Hepatic stellate cell (primary cell): Measurements from ENCODE around the gene RPSA.
A peak's percentile ranks its signal among the peaks of the same experiment; 100 is the strongest.
"Not testable (repeated sequence)": the region's sequence is repeated elsewhere in the genome, so short reads cannot be mapped to it uniquely, and the experiment has no call there.

Experiments used
- DNase-seq: peaks from one replicate; pipeline ENCODE4 v3.0.0; 2011; ENCODE audit warnings: low spot score

Gene RPSA

GRCh38 chr3:39419742-39420315, 13.3 kb downstream of the RPSA start:
- no peak for DNase-seq

GRCh38 chr3:39420543-39420942, 14.0 kb downstream of the RPSA start:
- no peak for DNase-seq

GRCh38 chr3:39423436-39423970, 17.0 kb downstream of the RPSA start:
- no peak for DNase-seq

- no peak for DNase-seq
Observed at GRCh38 chr3:39426312-39426711, 19.8 kb downstream of the RPSA start.

GRCh38 chr3:39427506-39427905, 21.0 kb downstream of the RPSA start:
- no peak for DNase-seq

GRCh38 chr3:39428745-39429201, 22.3 kb downstream of the RPSA start:
- no peak for DNase-seq

GRCh38 chr3:39429466-39429865, 22.9 kb downstream of the RPSA start:
- DNase-seq, result no peak

GRCh38 chr3:39432342-39432741, 25.8 kb downstream of the RPSA start:
- no peak for DNase-seq

- DNase-seq, result peak; percentile 58
Observed at GRCh38 chr3:39433642-39434041, 27.1 kb downstream of the RPSA start.

GRCh38 chr3:39434574-39434973, 28.1 kb downstream of the RPSA start:
- no peak for DNase-seq

- DNase-seq, result no peak
Observed at GRCh38 chr3:39435006-39435748, 28.7 kb downstream of the RPSA start.

GRCh38 chr3:39438880-39439279, 32.4 kb downstream of the RPSA start:
- no peak for DNase-seq

GRCh38 chr3:39440316-39440715, 33.8 kb downstream of the RPSA start:
- no peak for DNase-seq

- no peak for DNase-seq
Observed at GRCh38 chr3:39443530-39443929, 37.0 kb downstream of the RPSA start.

- no peak for DNase-seq
Observed at GRCh38 chr3:39445927-39446326, 39.4 kb downstream of the RPSA start.

GRCh38 chr3:39446444-39446843, 39.9 kb downstream of the RPSA start:
- no peak for DNase-seq

- DNase-seq, result peak; percentile 76
Observed at GRCh38 chr3:39447637-39448483, 41.3 kb downstream of the RPSA start.

- DNase-seq, result no peak
Observed at GRCh38 chr3:39448506-39449233, 42.1 kb downstream of the RPSA start.

GRCh38 chr3:39449796-39450195, 43.3 kb downstream of the RPSA start:
- DNase-seq, result no peak

- DNase-seq, result no peak
Observed at GRCh38 chr3:39453134-39453533, 46.6 kb downstream of the RPSA start.

GRCh38 chr3:39453872-39454271, 47.4 kb downstream of the RPSA start:
- DNase-seq, result not testable (repeated sequence)
